Activated CD4-positive, alpha-beta memory T cell treated with anti-CD3 and anti-CD28 coated beads, Interleukin-2, amount 10 ng/mL, durations not matched to agents 7 days and 5 days (primary cell): Measurements from ENCODE around the gene HCN4. TPM values are rescaled to one million over a fixed set of nuclear protein-coding genes. Genes with fewer than 3 reads are reported as not detected.
"Not testable (repeated sequence)": the region's sequence is repeated elsewhere in the genome, so short reads cannot be mapped to it uniquely, and the experiment has no call there.

ENCODE experiments used
- CTCF ChIA-PET: fragments of 350-600 bp; sonication (Branson Sonifier 250); formaldehyde crosslinking; loops from one replicate; lab custom pipeline; 2021; ENCODE audit warnings: antibody characterized with exemption, inconsistent platforms; lab: Charles Lee
- POLR2A ChIA-PET: fragments of 350-600 bp; sonication (Branson Sonifier 250); formaldehyde crosslinking; loops from one replicate; lab custom pipeline; 2021; ENCODE audit warnings: antibody characterized with exemption; lab: Charles Lee
- DNase-seq: peaks from one replicate; pipeline ENCODE4 v3.0.0-alpha.2; 2020
- H3K27ac Mint-ChIP-seq: one replicate; pipeline ENCODE4 v1.8.0; 2021; ENCODE audit warnings: mild to moderate bottlenecking, mixed read lengths
- H3K27me3 Mint-ChIP-seq: one replicate; pipeline ENCODE4 v1.8.0; 2021; ENCODE audit warnings: mixed read lengths
- H3K36me3 Mint-ChIP-seq: one replicate; pipeline ENCODE4 v1.8.0; 2021; ENCODE audit warnings: low read depth, mixed read lengths
- H3K4me1 Mint-ChIP-seq: one replicate; pipeline ENCODE4 v1.8.0; 2021; ENCODE audit warnings: mixed read lengths
- H3K4me3 Mint-ChIP-seq: one replicate; pipeline ENCODE4 v1.8.0; 2021; ENCODE audit warnings: mild to moderate bottlenecking, mixed read lengths
- H3K9me3 Mint-ChIP-seq: one replicate; pipeline ENCODE4 v1.8.0; 2021; ENCODE audit warnings: mixed read lengths
- total RNA-seq, 2 experiments: library from RNA; stranded (reverse); gene quantifications; one replicate each; pipeline ENCODE4 v1.2.3, GENCODE V29; 2021

Gene HCN4
- not detected for total RNA-seq

- Mint-ChIP-seq H3K27ac (no peak within 1 kb of the TSS), H3K4me1 (peaks cover 5% of the 10 kb centered on the region), H3K4me3 (no peak within 1 kb of the TSS), H3K36me3 (no peaks in the 10 kb centered on the region), H3K9me3 (no peaks in the 10 kb centered on the region), H3K27me3 (peaks cover 62% of the 10 kb centered on the region)
- no peak for DNase-seq
- ChIA-PET CTCF (no interaction called here), POLR2A (no interaction called here)
Observed at GRCh38 chr15:73368301-73369136, at the start of gene HCN4. HCN4 (minus strand) TSS chr15:73368958; CDS start chr15:73368270, 688 bp downstream.

DNA sequence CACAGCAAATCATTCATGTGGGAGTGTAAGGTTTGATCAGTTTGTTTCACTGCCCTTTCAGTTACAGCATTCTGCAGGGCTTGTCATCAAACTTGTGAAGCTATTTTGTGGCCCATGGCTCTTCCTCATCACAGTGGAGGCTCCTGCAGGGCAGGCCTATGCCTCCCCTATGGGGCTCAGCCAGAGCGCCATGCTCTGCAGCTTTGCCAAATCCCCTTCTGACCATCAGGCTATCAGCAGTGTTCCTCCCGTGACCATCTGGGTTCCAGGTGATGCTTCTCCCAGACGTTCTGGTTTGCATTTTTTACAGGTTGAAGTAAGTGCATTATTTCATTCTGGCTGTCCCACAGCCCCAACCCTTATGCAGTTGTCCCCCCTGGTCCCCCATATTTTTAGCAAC, 46.1 kb upstream of the HCN4 start:
- DNase-seq, result no peak
- Mint-ChIP-seq H3K4me3 (no peak overlapping the region), H3K9me3 (no peaks in the 10 kb centered on the region), H3K27ac (no peak overlapping the region), H3K27me3 (peaks cover 17% of the 10 kb centered on the region), H3K36me3 (no peaks in the 10 kb centered on the region), H3K4me1 (no peaks in the 10 kb centered on the region)
- POLR2A ChIA-PET, result no interaction called here
- CTCF ChIA-PET, result interaction anchor here (0.5 kb wide), 1 partner anchor 108 kb away, joined by 3 read pairs; no protein-coding TSS in a partner anchor

- ChIA-PET CTCF (no interaction called here), POLR2A (no interaction called here)
- DNase-seq, result no peak
- Mint-ChIP-seq H3K27ac (no peak overlapping the region), H3K4me1 (no peaks in the 10 kb centered on the region), H3K4me3 (no peak overlapping the region), H3K9me3 (no peaks in the 10 kb centered on the region), H3K36me3 (no peaks in the 10 kb centered on the region), H3K27me3 (peaks cover 14% of the 10 kb centered on the region)
Observed at GRCh38 chr15:73403171-73403570, 34.4 kb upstream of the HCN4 start.

DNA sequence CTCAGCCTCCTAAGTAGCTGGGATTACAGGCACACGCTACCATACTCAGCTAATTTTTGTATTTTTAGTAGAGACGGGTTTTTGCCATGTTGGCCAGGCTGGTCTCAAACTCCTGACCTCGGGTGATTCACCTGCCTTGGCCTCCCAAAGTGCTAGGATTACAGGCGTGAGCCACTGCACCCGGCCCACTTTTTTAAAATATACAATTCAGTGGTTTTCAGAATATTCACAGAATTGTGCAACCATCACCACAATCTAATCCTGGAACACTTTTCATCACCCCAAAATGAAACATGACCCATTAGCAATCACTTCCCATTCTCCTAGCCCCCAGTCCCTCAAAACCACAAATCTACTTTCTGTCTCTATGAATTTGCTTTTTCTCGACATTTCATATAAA, 31.5 kb upstream of the HCN4 start:
- DNase-seq, CTCF ChIA-PET: not testable (repeated sequence)

GRCh38 chr15:73398861-73399260, 30.1 kb upstream of the HCN4 start:
- Mint-ChIP-seq H3K36me3 (no peaks in the 10 kb centered on the region), H3K9me3 (no peaks in the 10 kb centered on the region), H3K4me1 (no peaks in the 10 kb centered on the region), H3K27ac (no peak overlapping the region), H3K27me3 (peaks cover 3% of the 10 kb centered on the region), H3K4me3 (no peak overlapping the region)
- ChIA-PET POLR2A (no interaction called here), CTCF (no interaction called here)
- no peak for DNase-seq

More for the DNA sequence above, 31.5 kb upstream of the HCN4 start:
- H3K36me3 Mint-ChIP-seq, H3K9me3 Mint-ChIP-seq, H3K4me1 Mint-ChIP-seq, H3K27me3 Mint-ChIP-seq, H3K4me3 Mint-ChIP-seq, POLR2A ChIA-PET, H3K27ac Mint-ChIP-seq: not testable (repeated sequence)

GRCh38 chr15:73397461-73397860, 28.7 kb upstream of the HCN4 start:
- Mint-ChIP-seq H3K27me3 (peaks cover 3% of the 10 kb centered on the region), H3K27ac (no peak overlapping the region), H3K4me1 (no peaks in the 10 kb centered on the region), H3K9me3 (no peaks in the 10 kb centered on the region), H3K4me3 (no peak overlapping the region), H3K36me3 (no peaks in the 10 kb centered on the region)
- CTCF ChIA-PET, result no interaction called here
- no peak for DNase-seq
- POLR2A ChIA-PET, result no interaction called here

DNA sequence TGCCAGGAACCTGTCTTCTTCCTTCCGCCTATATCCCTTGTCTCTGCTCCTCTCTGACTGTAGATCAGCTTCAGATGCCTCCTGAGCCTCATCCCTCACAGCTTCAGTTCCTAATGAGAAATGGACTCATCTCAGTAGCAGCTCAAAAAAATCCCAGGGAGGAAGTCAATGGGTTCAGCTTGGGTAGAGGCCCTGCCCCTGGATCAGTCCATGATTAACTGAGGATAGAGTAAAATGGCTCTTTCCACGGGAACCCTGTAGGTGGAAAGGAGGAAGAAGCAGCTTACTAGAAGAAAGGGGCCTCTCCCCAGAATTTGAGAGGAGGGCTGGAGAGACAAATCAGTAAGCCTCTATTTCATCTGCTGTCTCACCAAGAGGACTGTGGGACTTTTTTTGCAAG, 26.9 kb upstream of the HCN4 start:
- Mint-ChIP-seq H3K4me3 (no peak overlapping the region), H3K27me3 (peaks cover 3% of the 10 kb centered on the region), H3K36me3 (no peaks in the 10 kb centered on the region), H3K27ac (no peak overlapping the region), H3K9me3 (no peaks in the 10 kb centered on the region), H3K4me1 (no peaks in the 10 kb centered on the region)
- CTCF ChIA-PET, result interaction anchor here (0.7 to 0.8 kb wide), 2 partner anchors 158 to 568 kb away, joined by 3 to 4 read pairs; no protein-coding TSS in a partner anchor
- DNase-seq, result no peak
- POLR2A ChIA-PET, result no interaction called here

- H3K4me1 Mint-ChIP-seq, result no peaks in the 10 kb centered on the region
- ChIA-PET POLR2A (no interaction called here), CTCF (no interaction called here)
- H3K27ac Mint-ChIP-seq, result no peak overlapping the region
- no peak overlapping the region for H3K4me3 Mint-ChIP-seq
- no peaks in the 10 kb centered on the region for H3K9me3 Mint-ChIP-seq
- H3K36me3 Mint-ChIP-seq, result no peaks in the 10 kb centered on the region
- peaks cover 2% of the 10 kb centered on the region for H3K27me3 Mint-ChIP-seq
- DNase-seq, result no peak
Observed at GRCh38 chr15:73394782-73395181, 26.0 kb upstream of the HCN4 start.

- Mint-ChIP-seq H3K27me3 (no peaks in the 10 kb centered on the region), H3K27ac (no peak overlapping the region), H3K36me3 (no peaks in the 10 kb centered on the region), H3K4me1 (no peaks in the 10 kb centered on the region), H3K4me3 (no peak overlapping the region), H3K9me3 (no peaks in the 10 kb centered on the region)
- POLR2A ChIA-PET, result no interaction called here
- DNase-seq, result no peak
- CTCF ChIA-PET, result no interaction called here
Observed at GRCh38 chr15:73393336-73393735, 24.6 kb upstream of the HCN4 start.

DNA sequence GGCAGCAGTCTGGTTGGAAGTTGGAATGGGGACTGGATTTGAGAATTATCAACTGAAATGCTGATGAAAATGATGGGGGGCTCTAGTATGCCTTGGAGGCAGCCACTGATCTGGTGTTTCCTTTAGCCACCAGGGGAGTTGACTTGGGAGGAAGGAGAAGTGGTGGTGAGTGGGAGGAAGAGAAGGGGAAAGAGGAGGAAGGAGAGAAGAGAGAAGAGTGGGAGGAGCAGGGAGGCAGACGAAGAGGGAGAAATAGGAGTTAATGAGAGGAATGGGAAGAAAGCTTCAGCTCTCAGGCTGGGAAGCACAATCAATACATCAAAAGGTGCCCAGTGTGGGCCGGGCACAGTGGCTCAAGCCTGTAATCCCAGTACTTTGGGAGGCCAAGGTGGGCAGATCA, 23.3 kb upstream of the HCN4 start:
- no peak for DNase-seq
- ChIA-PET POLR2A (no interaction called here), CTCF (no interaction called here)
- Mint-ChIP-seq H3K27me3 (no peaks in the 10 kb centered on the region), H3K36me3 (no peaks in the 10 kb centered on the region), H3K27ac (no peak overlapping the region), H3K4me3 (no peak overlapping the region), H3K4me1 (no peaks in the 10 kb centered on the region), H3K9me3 (no peaks in the 10 kb centered on the region)

DNA sequence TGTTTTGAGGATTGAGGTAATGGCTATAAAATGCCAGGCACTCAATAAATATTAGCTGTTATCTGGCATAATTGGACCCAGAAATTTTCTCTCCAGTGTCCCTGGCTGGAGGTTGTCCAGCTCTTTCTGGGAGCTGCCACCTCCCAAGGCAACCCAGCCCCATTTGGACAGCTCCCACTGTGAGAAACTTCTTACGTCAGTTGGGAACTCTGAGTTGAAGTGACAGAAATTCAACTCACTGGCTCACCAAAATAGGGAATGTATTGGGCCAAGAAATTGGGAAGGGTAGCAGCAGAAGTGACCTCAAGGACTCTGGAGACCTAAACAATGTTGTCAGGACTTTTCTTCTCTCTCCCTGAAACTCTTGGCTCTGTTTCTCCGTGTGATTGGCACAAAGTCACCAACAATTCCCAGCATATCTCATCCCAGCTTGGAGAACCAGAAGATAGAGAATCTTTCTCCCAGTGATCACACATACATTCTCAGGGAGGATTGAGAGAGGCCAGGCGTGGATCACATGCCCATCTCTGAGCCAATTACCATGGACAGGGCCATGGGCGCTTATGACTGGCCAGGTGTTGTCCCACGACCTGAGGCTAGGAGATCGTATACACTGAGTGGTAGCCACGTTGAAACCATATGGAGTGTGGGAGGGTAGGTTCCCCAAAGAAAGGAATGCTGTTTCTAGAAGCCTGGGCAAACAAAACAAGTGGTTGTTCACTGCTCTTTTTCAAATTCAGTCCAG, 22.5 kb upstream of the HCN4 start:
- H3K9me3 Mint-ChIP-seq, result no peaks in the 10 kb centered on the region
- DNase-seq, result no peak
- no peaks in the 10 kb centered on the region for H3K4me1 Mint-ChIP-seq
- no peaks in the 10 kb centered on the region for H3K27me3 Mint-ChIP-seq
- H3K4me3 Mint-ChIP-seq, result no peak overlapping the region
- ChIA-PET POLR2A (no interaction called here), CTCF (no interaction called here)
- no peak overlapping the region for H3K27ac Mint-ChIP-seq
- no peaks in the 10 kb centered on the region for H3K36me3 Mint-ChIP-seq

DNA sequence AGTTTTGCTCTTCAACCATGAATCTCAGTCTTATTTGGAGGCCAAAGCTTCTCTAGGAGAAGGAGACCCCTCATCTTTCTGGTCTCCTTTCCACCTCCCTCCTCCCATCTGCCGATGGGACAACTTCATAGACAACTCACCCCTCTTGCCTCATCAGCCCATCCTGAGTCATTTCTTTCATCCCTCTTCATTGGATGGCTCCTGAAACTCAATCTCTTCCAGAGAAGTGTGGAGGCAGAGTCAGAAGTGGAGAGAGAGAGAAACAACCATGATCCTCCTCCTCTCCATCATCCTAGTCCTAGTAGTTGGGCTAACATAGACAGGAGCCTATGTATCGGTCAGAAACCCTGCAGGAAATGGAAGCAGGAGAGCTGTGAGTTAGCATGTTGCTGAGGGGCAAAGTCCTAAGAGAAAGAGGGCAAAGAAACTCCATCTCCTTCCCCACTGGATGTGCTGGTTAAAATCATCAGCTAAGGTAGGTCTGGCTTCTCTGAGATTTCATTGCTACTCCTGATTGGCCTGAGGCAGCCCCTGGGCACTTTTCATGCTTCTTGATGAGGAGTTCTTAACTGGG, 21.3 kb upstream of the HCN4 start:
- no peak overlapping the region for H3K27ac Mint-ChIP-seq
- CTCF ChIA-PET, result no interaction called here
- H3K4me1 Mint-ChIP-seq, result no peaks in the 10 kb centered on the region
- POLR2A ChIA-PET, result no interaction called here
- H3K9me3 Mint-ChIP-seq, result no peaks in the 10 kb centered on the region
- H3K36me3 Mint-ChIP-seq, result no peaks in the 10 kb centered on the region
- DNase-seq, result no peak
- H3K27me3 Mint-ChIP-seq, result peaks cover 8% of the 10 kb centered on the region
- H3K4me3 Mint-ChIP-seq, result no peak overlapping the region

GRCh38 chr15:73389539-73389938, 20.8 kb upstream of the HCN4 start:
- peaks cover 10% of the 10 kb centered on the region for H3K27me3 Mint-ChIP-seq
- H3K4me1 Mint-ChIP-seq, result no peaks in the 10 kb centered on the region
- ChIA-PET POLR2A (no interaction called here), CTCF (no interaction called here)
- no peaks in the 10 kb centered on the region for H3K36me3 Mint-ChIP-seq
- no peak overlapping the region for H3K27ac Mint-ChIP-seq
- no peak for DNase-seq
- no peak overlapping the region for H3K4me3 Mint-ChIP-seq
- no peaks in the 10 kb centered on the region for H3K9me3 Mint-ChIP-seq
